Occipital lobe (tissue), 2 donors: ENCODE measurements around the gene STT3B. TPM values are rescaled to one million over a fixed set of nuclear protein-coding genes. Genes with fewer than 3 reads are reported as not detected.

Experiments used
- DNase-seq: peaks from one replicate; lab custom pipeline; 2025; lab: John Stamatoyannopoulos, UW
- total RNA-seq: library from RNA; depleted of rRNA; stranded (reverse); fragments of >200 nt; gene quantifications from one replicate; pipeline ENCODE4 v1.2.3, GENCODE V29; 2014

The STT3B gene
- total RNA-seq, 1 donor from 2014 or later: 191 TPM

DNA sequence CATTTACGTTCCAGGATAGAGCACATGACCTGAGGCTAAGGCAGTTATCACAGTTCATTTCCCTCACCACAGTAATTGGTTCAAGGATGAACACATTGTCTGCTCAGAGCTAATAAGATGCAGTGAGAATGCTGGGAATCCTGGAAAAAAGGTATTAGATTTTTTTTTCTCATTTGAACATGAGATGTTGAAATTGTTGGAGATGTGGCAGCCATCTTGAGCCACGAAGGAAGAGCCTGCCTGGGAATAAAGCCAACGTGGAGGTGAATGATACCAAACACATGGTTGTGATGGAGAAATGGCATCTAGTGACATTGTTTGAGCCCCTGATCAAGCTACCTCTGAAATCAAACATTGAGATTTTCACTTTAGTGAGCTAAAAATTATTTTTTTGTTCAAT, 16.0 kb upstream of the STT3B start:
- no peak for DNase-seq

DNA sequence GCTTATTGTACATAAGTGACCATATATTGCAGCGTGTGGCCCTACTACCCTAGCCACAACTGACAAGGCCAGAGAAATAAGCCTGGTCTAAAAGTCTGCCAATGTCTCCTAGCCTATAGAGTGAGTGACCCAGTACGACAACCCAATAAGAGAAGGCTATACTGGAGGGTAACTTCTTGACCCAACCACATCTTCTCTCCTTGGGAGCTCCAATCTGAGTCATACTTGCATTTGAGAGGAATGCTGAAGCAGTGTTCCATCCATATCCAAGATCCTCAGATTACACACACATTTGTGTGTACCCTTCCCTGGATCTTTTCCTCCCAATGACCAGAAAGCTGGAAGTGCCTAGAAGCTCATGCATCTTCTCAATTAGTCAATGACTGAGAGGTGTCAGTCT, 11.3 kb upstream of the STT3B start:
- no peak for DNase-seq

DNA sequence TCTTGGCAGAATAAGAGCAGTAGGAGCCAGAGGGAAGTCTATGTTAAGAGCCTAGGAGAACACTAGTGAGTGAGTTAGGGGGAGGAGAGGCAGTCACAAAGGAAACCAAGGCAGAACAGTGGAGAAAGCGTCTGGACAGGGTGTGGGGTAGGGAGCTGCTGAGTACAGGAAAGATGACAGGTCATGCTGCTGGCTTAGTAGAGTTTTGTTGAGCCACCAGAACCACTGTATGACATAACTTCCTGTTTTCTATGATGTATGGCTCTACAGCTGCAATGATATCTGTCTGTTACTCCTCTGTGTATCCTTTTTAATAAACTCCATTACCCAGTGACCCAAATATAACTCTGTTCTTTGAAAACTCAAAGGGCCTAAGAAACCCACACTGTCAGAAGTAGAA, 10.6 kb upstream of the STT3B start:
- DNase-seq: no peak

DNA sequence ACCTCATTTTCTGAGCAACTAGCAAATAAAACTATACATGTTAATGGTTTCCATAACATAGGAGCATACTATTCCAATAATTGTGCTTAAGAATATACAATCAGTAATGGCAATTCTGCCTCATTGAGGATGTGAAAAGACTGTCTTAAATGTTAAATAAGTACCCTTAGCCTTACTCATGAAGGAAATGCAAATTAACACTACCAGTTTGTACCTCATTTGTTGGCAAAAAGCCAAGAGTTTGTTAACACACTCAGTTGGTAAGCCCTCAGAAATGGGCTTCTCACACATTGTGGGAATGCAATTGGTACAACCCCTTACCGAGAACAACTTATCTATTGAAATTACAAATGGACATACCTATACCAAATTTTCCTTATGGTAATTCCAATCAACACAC, 9.2 kb upstream of the STT3B start:
- DNase-seq: no peak

DNA sequence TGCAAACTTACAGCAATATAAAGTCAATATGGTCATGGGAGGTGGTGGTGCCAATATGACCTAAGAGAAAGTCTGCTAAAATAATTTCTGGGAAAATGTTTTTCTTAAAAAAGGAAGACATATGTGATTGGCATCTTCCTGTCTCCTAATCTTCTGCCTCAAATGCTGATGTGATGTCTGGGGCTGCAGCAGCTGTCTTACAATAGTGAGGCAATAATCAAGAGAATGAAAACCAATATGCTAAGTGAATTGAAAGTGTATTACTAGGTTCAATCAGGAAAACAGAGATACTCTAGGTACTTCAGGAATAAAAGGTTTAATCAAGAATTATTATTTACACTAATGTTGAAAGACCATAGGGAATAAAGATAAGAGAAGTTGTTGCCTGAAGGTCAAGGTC, 7.2 kb upstream of the STT3B start:
- no peak for DNase-seq

DNA sequence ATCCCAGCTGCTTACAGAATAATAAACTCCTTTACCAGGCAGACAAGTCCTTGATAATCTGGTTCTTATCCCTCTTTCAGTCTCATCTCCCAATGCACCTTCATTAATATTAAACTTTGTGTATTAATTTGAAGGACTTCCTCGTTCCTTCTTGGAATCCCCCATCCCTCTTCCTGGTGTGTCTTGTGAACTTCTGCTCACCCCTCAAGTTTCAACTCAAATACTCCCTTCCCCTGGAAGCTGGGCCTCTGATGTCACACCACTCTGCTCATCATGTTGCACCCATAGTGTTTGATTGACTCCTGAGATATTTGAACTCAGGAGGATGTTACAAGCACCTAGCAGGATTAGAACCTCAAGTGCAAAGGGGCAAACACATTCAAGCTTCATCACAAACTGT, 3.3 kb upstream of the STT3B start:
- no peak for DNase-seq

DNA sequence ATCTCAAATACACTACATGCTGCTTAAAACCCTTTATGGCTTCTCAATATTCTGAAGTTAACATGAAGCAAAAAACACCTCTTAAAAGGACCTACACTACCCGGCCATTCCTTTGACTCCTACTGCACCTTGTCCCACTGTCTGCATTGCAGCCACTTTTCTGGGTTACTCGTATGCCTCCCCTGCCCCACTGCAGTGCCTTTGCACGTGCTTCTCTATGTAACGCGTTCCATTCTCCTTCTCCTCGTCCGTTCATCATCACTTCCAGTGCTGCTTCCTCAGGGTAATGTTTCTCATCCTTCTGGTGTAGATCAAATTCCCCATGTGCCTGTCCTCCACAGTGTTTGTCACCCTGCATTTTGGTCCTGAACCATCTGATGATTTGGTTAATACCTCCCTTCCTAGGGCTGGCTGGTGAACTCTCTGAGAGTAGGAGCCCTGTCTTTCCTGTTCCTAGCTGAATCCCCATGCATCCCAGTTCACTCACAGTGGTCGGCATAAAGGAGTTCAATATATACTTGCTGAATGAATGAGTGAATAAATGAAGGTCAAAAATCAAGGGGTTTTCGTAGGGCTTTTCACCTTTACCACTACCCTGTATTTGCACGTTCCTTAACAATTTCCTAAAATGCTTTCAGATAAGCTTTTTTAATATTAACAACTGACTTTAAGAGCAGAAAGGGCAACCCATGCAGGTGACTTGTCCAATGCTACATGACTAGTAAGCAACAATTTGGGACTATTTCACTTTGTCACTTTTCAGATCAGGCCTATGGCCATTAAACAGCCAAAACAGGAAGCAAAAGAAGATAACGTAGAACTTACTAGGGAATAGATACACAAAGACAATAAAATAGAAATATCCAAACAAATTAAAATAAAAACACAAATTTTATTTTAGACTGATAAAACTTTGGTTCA, 2.4 kb upstream of the STT3B start:
- no peak for DNase-seq

DNA sequence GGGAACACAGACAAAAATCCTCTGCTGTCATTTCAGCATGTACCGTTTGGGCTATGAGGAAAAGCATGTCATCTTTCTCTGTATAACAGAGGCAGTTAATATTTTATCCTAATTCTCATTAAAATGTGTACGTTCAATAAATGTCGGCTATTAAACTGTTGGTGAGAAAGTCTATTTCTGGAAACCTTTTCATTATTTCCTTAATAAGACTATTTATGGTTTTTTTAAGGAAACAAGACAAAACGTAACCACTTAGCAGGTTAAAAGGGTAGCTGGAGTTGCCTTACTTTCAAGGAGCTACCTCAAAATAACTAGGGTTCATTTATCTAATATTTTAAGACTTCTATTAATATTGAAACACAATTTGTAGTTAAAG, 1.8 kb upstream of the STT3B start:
- DNase-seq: no peak

DNA sequence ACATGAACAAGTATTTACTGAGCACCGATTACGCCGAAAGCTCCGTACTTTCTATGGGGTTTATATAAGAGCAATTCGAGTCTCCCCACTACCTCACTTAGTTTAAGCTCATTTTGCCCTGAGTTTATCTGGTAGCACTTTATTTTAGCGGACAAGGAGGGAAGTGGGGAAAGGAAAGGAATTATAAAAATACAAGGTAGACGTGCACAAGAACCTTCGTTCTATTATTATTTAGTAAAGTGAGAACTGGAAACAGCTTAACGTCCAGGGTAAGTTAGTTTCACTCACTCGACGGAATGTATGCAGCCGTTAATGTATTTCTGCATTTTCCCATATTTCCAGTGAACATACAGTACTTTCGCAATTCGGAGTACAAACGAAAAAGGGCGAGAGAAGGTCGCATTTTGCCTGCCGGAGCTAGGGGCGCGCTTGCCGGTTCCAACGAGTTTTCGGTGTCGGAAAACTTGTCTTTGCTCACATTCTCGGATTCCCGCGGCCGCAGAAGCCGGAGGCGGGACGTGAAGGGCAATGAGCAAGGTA, 1.2 kb upstream of the STT3B start:
- no peak for DNase-seq

DNA sequence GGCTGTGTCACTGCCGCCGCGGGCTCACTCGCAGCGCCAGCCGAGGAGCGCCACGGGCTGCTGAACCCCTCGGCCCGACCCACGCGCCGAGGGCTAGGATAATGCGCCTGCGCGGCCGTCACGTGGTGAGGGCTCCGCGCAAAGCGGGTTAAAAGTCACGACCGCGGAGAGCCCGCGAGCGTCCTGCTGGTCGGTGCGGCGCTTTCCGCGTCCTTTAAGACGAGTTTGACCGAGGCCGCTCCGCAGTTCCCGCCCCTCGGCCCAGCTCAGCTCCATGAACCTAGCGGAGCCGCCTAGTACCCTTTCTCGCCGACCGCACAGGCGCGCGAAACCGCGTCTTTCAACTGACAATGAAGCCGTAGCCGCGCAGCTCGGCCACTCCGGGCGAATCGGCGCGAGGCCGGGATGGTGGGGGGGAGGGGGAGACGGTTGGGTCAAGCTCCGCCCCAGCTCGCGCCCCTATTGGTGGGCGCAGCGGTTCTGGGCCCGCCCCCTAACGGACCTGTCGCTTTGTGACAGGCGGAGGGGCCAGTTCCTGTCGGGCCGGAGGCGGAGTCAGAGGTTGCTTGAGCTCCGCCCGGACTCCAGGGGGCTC, 636 bp upstream of the STT3B start:
- DNase-seq: peak; percentile 99

DNA sequence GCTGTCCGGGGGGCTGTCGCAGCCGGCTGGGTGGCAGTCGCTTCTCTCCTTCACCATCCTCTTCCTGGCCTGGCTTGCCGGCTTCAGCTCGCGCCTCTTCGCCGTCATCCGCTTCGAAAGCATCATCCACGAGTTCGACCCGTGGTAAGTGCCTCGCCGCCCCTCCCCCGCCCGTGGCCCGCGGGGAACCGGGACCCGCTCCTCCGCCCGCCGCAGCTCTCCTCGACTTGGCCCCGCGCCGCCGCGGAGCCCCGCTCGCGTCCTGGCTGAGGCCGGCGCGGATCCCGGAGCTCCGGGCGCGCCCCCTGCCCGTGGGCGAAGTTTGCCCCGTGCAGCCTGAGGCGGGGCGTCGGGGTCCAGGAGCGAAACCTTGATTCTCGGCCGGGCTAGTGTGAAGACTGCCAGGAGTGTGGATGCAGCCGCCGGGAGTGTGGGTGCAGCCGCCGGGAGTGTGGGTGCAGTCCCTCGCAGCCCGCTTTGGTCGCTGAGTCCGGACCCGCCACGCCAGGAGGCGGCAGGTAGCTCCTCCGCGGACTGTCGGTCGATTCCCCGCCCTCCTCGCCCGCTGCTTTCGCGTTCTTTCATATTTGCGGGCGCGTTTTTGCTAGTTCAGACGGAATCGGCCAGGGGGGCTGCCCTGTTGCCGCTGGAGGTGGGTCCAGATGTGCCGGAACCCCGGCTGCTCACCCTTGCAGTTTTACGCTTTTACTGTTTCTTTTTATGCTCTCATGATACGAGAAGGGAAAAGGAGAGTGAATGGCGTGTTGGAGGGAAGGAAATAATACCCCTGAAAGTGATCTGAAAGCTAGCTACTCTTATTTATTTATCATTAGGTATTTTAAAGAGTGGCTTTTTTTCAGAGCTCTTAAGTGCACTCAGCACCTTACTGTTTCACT, 692 bp downstream of the STT3B start:
- DNase-seq: peak; percentile 8

DNA sequence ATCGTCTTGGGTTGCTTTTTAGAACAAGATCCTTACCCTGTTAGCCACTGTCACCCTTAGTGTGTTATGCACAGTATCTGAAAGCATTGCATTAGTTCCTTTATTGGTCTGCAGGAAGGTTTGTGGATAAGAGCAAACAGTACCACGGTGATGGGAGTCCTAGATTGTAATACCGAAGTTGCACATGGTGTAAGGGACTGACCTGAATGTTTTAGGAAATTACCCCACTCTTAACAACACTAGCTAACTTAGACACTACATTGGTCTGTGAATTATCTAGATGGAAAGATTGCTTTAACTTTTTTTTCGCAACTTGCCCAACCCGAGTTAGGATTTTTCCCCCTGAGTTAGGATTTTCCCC, 1.3 kb downstream of the STT3B start:
- DNase-seq: no peak

DNA sequence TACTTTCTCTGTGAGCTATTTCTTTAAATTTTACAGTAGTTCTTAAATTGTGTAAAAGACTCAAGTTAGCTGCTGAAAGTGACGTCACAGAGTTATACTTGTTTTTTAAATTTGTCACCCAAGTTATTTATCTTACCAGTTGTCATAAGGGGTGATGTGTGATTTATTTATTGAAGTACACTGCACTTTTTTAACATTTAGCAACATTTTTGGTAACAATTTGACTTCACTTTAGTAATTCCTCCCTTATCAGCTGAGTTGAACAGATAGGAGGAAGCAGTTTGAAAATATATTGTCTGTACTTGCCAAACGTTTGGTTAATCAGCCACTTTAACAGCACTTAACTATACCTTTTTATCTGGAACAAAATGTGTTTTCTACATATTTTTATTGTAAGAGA, 3.8 kb downstream of the STT3B start:
- no peak for DNase-seq

DNA sequence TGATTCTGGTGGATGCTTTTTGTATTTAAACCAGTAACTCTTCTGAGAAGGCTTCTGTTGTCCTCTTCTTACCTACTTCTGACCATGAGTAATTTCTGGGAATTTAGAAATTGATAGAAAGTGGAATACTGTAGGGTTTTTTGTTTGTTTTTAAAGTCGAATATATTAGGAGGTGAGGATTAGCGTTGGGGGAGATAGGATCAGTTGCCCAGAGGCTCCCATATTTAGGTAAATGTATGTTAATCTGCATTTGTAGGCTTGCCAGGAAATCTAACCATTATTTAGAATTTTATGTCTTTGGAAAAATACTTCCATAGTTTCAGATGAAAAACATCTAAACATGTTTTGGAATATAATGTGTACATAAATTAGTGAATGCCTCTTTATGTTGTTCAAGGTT, 6.1 kb downstream of the STT3B start:
- DNase-seq: no peak

DNA sequence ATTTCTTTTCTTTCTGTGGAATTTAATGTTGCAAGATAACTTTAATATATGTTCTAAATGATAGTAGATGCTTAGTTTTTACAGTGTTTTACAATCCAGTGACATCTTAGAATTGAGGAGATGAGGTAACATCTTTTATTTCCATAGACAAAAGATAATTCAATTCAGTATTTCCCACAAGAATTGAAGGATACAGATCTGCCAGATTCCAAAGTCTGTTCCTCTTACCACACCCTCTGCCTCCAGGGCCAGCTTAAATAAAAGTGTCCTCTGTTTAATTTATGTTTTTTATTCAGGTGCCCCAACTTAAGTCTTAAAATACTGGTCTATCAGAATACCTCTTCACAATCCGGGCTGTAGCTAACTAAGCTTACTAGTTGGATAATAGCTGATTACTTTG, 6.5 kb downstream of the STT3B start:
- DNase-seq: no peak

DNA sequence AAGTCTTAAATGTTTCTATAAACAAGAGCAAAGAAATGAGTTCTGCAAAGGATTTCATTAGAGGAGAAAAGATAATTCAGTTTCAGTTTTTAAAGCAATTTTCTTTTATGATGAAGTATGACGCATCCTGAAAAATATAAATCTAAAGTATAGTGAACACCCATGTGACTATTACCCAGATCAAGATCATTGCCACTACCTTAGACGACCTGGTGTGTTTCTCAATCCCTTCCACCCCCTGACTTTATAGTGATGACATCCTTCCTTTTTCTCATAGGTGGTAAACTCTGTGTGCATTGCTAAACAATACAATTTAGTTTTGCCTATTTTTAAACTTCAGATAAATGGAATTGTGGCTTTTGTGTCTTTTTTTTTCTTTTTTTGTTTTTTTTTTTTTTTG, 8.4 kb downstream of the STT3B start:
- DNase-seq: no peak

DNA sequence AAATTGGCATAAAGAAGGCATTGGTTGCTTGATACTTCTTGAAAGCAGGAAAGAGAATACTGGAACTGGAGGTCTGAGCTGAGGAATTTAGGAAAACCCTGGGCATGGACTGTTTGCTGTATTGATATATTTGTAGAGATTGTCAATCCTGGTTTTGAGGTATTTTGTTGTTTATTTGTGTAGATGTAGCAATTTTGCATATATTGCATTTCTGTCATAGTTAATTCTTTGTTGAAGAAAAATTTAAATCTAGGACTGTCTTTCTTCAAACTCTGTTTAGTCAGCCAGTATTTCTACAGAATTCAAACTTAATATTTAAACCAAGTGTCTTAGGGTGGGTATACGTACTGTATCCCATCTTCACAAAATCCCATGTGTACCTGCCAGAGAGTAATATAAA, 9.5 kb downstream of the STT3B start:
- DNase-seq: no peak

DNA sequence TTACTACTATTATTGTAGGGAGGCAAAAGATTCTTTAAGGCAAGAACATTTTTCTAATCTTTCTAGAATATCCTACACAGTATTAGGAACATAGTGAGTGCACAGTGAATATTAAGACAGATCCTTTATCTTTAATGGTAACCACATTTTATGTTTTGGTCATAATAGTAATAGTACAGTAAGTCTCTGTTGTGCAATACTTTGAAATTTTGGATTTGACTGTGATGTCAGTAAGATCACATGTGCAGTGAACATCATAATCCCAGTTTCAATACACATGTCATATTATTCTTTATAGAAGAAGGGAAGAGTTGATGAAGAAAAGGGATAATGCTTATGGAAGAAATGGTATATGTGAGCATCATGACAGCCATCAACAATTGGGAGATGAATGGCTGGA, 10.7 kb downstream of the STT3B start:
- DNase-seq: no peak

DNA sequence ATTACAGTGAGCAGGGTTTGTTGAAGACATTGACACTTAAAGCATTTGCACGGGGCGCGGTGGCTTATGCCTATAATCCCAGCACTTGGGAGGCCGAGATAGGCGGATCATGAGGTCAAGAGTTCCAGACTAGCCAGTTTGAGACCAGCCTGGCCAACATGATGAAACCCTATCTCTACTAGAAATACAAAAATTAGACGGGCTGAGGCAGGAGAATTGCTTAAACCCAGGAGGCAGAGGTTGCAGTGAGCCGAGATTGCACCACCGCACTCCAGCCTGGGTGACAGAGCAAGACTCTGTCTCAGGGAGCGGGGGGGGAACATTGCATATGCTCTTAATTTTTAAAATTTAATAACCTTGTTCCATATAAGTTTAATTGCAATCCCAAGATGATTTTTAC, 11.9 kb downstream of the STT3B start:
- DNase-seq: no peak

DNA sequence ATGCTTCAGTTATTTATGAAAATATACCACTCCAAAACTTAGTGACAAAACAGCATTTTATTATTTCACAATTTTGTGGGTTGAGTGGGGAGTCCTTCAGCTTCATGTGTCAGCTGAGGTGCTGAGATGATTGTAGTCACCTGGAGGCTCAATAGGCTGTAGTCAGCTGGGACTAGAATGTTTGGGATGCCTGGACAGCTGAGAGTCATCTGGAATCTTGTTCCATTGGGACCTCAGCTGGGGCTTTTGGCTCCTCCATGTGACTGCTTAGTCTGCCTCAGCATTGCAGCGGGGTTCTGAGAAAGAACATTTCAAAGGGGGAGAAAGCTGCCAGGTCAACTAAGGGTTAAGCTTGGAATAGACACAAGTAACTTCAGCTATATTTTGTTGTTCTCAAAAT, 13.4 kb downstream of the STT3B start:
- DNase-seq: no peak

DNA sequence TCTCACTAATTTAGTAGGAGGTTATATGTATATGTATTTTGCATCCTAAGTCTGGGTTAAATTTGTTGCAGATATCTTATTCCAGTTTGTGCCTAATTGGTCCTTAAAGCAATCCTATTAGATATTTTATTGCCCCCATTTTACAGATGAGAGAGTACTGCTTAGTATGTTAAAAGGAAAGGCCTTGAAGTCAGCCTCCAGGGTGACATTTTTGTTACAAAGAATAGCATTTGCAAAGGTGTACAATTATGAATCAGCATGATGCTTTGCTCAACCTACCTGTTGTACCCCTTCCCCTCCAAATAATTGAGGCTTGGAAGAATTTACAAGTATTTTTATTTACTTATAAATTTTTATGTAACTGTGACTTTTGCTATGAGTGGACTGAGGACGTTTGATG, 14.0 kb downstream of the STT3B start:
- DNase-seq: no peak
